IMR-90 (cell line): Measurements from ENCODE around the gene CRYBA2.

Source experiments
- CEBPB ChIP-seq: IDR thresholded peaks from 2 replicates; pipeline ENCODE4 v1.6.1; 2012; ENCODE audit warnings: low read depth, low read length, improper control_type of control experiment
- FOS ChIP-seq: fragments of 150-350 bp; IDR thresholded peaks from 2 replicates; pipeline ENCODE4 v1.6.1; 2016; ENCODE audit warnings: low read depth, low read length
- MAZ ChIP-seq: IDR thresholded peaks from 2 replicates; pipeline ENCODE4 v1.6.1; 2012; ENCODE audit warnings: low read depth, mild to moderate bottlenecking, low read length, improper control_type of control experiment, moderate library complexity, borderline replicate concordance
- NFE2L2 ChIP-seq: fragments of 150-350 bp; IDR thresholded peaks from 2 replicates; pipeline ENCODE4 v1.6.1; 2016; ENCODE audit warnings: low read depth, mild to moderate bottlenecking, low read length
- POLR2A ChIP-seq: IDR thresholded peaks from 2 replicates; pipeline ENCODE4 v1.6.1; 2012; ENCODE audit warnings: mild to moderate bottlenecking, low read depth, low read length
- RAD21 ChIP-seq: IDR thresholded peaks from 2 replicates; pipeline ENCODE4 v1.6.1; 2012; ENCODE audit warnings: low read length, improper control_type of control experiment
- SMC3 ChIP-seq: fragments of 150-350 bp; IDR thresholded peaks from 2 replicates; pipeline ENCODE4 v1.6.1; 2016; ENCODE audit warnings: low read depth, mild to moderate bottlenecking, antibody characterized with exemption, low read length, moderate library complexity
- TF ChIP-seq, protein P1 (sequence below): conservative IDR thresholded peaks from 2 replicates; pipeline ENCODE4 v1.5.1; 2012; ENCODE audit warnings: mild to moderate bottlenecking, low read depth, low read length, improper control_type of control experiment
- TF ChIP-seq, protein P2 (sequence below): fragments of 150-350 bp; IDR thresholded peaks from 2 replicates; pipeline ENCODE4 v1.6.1; 2017; ENCODE audit warnings: mild to moderate bottlenecking, antibody characterized with exemption, low read length, low read depth

GRCh38 chr2:219041252-219041651 is 48.0 kb upstream of the CRYBA2 start, which contains the start of gene CFAP65:
- TF ChIP-seq, protein P1, sequence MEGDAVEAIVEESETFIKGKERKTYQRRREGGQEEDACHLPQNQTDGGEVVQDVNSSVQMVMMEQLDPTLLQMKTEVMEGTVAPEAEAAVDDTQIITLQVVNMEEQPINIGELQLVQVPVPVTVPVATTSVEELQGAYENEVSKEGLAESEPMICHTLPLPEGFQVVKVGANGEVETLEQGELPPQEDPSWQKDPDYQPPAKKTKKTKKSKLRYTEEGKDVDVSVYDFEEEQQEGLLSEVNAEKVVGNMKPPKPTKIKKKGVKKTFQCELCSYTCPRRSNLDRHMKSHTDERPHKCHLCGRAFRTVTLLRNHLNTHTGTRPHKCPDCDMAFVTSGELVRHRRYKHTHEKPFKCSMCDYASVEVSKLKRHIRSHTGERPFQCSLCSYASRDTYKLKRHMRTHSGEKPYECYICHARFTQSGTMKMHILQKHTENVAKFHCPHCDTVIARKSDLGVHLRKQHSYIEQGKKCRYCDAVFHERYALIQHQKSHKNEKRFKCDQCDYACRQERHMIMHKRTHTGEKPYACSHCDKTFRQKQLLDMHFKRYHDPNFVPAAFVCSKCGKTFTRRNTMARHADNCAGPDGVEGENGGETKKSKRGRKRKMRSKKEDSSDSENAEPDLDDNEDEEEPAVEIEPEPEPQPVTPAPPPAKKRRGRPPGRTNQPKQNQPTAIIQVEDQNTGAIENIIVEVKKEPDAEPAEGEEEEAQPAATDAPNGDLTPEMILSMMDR: no peak
- TF ChIP-seq POLR2A (no peak), SMC3 (no peak), CEBPB (no peak), NFE2L2 (no peak), MAZ (no peak), FOS (no peak), RAD21 (no peak)
- TF ChIP-seq, protein P2, sequence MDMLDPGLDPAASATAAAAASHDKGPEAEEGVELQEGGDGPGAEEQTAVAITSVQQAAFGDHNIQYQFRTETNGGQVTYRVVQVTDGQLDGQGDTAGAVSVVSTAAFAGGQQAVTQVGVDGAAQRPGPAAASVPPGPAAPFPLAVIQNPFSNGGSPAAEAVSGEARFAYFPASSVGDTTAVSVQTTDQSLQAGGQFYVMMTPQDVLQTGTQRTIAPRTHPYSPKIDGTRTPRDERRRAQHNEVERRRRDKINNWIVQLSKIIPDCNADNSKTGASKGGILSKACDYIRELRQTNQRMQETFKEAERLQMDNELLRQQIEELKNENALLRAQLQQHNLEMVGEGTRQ: no peak
